ENCODE results near the gene GRIK3.

GRCh38 chr1:36913016-36913415 lies 121.3 kb downstream of the GRIK3 start:
- TF ChIP-seq CTCF (conservative IDR thresholded peaks at IDR 0.05; ENCODE audit: low read length) (no peak), EZH2phosphoT487 (IDR thresholded peaks at IDR 0.05; ENCODE audit: borderline replicate concordance, low read depth, low read length) (no peak)

All from OCI-LY7 (cell line).